Bone marrow (tissue), 2 donors: ENCODE data around the gene TTYH1.

Experiments
- DNase-seq, 2 donors: peaks; one replicate each; lab custom pipeline; 2025; lab: John Stamatoyannopoulos, UW

The TTYH1 gene

DNA sequence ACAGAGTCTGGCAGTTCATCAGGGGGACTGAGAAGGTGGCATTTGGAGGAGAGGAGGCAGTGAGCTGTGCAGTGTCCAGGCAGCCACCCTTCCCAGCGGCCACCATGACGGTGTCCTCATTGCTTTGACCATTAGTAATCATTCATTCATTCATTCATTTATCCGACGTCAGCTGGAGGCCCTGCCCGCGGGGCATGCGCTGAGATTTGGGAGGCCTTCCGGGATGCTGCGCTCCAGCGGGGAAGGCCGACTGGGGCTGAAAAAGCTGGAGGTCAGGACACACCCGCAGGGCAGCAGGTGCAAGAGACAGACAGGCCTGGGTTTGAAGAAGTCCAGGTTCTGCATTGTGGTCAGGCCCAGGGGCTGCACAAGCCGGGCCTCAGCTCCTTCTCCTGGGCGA, 8.9 kb downstream of the TTYH1 start:
- no peak for DNase-seq

GRCh38 chr19:54424660-54425381, 9.6 kb downstream of the TTYH1 start:
- no peak for DNase-seq

DNA sequence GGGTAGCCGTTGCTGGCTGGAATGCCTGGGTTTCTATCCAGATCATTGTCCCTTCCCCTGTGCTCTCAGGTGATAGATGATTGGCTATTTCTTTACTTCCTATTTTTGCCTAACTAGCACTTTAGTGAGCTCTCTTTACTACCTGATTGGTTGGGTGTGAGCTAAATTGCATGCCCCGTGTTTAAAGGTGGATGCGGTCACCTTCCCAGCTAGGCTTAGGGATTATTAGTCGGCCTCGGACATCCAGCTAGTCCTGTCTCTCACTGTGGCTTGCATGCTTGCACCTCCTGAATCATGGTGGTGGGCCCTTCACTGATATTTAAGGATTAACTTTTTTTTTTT, 10.1 kb downstream of the TTYH1 start:
- DNase-seq: no peak

GRCh38 chr19:54426291-54426931, 11.1 kb downstream of the TTYH1 start:
- DNase-seq: no peak

DNA sequence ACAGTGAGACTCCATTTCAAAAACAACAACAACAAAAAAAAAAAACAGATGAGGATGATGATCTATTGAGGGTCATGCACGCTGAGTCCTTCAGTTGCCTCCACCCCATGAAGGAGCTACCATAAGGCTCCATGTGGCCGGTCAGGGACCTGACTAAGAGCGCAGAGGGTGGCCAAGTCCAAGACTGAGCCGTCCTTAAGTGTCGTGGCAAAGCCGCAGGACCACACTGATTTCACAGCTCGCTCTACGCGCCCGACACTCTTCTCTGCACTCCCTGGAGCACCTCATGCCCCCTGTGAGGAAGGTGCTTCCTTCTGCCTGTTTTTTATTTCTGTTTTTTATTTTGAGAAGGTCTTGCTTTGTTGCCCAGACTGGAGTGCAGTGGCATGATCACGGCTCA, 12.3 kb downstream of the TTYH1 start:
- no peak for DNase-seq

GRCh38 chr19:54428323-54429175, 13.3 kb downstream of the TTYH1 start:
- no peak for DNase-seq

GRCh38 chr19:54429176-54429495, 13.9 kb downstream of the TTYH1 start:
- no peak for DNase-seq

DNA sequence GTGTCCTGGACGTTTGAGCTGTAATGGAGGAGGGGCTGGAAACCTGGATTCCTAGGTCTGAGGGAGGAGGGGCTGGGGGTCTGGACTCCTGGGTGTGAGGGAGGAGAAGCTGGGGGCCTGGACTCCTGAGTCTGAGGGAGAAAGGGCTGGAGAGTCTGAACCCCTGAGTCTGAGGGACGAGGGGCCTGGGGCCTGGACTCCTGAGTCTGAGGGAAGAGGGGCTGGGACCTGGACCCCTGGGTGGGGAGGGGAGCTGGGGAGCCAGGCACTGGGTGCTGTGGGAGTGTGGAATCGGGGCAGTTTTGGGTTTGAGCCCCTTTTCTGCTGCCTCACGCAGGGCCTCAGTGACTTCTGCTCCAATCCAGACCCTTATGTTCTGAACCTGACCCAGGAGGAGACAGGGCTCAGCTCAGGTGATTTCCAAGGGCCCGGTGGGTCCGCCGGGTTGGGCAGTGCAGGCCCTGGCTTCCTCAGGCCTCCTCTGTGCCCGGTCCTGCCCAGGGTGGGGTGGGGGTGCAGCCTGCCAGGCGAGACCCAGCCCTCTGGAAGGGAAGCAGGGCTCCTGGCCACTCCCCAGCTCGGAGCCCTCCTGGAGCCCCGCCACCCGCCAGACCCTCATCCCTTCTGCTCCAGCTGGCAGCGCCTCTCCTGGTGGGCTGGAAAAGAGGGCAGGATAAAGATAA, 14.4 kb downstream of the TTYH1 start:
- DNase-seq: no peak

DNA sequence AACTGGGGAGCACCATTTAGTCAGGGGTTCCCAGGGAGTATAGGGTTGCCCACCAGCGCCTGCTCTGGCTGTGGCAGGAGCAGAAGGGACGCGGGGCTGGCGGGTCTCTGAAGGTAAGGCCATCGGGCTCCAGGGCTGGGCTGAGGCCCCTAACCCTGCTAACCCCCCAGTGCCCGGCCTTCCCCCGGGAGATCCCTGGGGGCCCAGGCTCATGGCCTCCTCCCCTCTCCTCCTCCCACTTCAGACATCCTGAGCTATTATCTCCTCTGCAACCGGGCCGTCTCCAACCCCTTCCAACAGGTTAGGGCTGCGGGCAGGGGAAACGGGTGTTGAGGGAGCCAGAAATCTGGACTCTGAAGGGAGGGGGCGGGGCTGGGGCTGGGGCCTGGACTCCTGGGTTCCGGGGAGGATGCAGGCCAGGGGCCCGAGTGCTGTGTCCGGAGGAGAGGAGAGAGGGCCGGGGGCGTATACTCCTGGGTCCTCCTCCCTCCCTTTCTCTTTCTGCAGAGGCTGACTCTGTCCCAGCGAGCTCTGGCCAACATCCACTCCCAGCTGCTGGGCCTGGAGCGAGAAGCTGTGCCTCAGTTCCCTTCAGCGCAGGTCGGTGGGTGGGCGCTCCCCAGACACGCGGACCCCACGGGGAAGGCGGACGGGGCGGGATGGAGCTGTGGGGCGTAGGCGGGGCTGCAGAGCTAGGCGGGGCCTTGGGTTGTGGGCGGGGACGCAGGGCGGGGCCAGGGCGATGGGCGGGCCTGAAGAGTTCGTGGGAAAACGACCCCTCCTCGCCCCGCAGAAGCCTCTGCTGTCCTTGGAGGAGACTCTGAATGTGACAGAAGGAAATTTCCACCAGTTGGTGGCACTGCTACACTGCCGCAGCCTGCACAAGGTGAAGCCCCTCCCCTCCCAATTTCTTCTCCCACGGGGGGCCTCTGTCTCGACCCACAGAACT, 15.3 kb downstream of the TTYH1 start:
- DNase-seq: no peak

DNA sequence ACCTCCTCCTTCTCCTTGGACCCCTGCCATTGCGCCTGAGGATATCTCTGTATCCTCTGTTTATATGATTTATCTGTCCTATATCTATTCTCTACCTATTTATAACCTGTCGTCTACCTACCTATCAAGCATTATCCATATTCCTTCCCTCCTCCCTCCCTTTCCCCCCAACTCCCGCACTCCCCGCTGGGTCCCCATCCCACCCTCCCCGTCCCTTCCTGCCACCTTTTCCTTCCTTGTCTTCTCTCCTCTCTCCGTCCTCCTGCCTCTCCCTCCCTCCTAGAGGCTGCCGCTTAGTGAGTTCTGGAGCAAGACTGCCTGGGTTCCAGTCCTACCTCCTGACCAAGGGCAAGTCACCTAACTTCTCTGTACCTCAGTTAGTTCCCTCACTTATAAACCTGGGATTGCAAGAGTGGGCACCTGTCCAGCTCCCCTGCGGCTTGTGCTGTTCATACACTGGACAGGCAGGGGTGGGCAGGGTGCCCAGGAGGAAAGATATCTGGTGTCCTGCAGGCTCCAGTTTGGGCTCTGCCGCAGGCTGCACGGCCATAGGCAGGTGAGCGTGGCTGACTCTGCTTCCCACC, 16.1 kb downstream of the TTYH1 start:
- DNase-seq: no peak

- DNase-seq: no peak
Measured at GRCh38 chr19:54432144-54432738, 17.0 kb downstream of the TTYH1 start.

DNA sequence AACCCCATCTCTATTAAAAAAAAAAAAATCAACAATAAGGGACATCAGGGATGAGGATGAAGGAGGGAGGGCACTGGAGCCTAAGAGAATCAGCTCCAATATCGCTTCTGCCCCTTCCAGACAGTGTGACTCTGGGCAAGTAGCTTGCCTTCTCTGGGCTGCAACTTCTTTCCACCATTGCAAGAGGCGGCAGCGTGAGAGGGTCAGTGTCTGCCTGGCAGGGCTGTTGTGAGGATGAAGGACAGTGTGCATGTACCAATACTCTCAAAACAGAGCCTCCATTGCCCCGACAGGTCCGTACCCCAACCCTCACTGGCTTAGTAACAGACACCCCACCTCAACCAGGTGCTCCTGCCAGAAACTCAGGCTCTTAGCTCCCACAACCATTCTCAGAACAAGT, 18.4 kb downstream of the TTYH1 start:
- DNase-seq: no peak

DNA sequence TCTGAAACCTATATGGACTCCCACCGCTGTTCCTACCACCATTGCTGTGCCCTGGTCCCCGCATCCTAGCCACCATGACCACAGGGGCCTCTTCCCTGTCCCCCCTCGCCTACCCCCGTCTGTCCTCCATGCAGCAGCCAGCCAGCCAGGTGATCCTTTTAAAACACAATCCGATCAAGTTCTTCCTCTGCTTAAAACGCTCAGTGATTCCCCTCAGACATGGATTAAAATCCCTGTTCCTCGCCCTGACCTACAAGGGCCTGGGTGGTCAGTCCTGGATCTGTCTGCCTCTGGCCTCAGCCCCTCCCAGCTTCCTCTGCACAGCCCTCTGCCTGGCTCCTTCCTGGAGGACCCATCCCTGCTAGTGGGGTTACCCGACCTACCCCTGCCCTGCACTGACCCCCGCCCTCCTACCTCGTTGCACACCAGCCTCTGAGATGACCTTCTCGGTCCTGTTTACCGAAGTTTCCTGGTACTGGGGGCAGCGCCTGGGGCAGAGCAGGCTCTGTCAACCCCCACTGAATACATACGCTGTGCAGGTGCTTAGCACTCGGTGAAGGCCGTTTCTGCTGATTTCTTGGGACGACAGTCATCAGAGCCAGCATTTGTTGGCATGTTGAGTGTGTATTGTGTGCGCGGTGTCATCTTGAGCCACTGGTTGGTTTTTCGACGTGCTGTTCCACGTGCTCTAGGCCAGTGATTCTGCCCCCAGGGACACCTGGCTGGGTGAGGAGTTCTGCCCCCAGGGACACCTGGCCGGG, 19.0 kb downstream of the TTYH1 start:
- no peak for DNase-seq

GRCh38 chr19:54434873-54435214, 19.6 kb downstream of the TTYH1 start:
- no peak for DNase-seq

GRCh38 chr19:54435551-54436016, 20.3 kb downstream of the TTYH1 start:
- DNase-seq: no peak

GRCh38 chr19:54436031-54436523, 20.8 kb downstream of the TTYH1 start:
- no peak for DNase-seq

DNA sequence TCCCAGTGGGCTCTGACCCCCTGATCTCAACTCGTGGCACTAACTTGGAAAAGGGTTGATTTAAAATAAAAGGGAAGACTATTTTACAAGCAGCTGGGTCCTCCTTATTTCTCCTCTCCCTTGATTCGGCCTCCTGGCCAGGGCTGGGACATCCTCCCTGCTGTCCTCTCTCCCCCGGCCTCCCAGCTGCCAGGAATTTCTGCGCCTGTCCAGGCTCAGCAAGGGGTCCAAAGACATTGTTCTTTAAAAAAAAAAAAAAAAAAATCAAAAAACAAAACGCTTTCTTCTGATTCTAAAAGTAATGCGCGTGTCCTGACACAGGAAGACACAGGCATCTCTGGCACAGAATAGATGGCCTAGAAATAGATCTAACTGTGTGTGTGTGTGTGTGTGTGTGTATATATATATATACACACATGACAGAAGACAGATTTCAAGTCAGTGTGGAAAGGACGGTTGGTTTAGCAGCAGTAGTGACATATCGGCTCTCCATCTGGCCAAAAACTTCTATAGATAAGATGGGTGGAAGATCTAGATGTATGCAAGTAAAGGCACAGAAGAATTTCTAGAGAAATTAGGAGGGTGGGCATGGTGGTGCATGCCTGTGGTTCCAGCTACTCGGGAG, 21.5 kb downstream of the TTYH1 start:
- DNase-seq: no peak

- DNase-seq: peak in 1 of 2 donors; percentile 54
Measured at GRCh38 chr19:54439174-54439851, 24.0 kb downstream of the TTYH1 start.

DNA sequence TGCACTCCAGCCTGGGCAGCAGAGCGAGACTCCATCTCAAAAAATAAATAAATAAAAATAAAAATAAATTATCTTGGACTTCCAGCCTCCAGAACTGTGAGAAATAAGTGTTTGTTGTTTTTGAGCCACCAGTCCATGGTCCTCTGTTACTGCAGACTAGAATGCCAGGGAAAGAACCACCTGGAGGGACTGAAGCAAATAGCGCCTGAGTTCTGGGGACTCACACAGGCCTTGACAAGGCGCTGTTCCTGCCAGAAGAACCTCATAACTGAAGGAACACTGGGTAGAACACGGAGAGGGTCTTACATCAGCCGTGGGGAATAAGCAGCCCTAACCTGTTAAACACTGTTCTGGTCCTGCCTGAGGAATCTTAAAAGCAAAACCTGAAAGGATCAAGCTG, 25.4 kb downstream of the TTYH1 start:
- DNase-seq: no peak
